Measurements from ENCODE around the gene PDCD1.

Gene PDCD1

DNA sequence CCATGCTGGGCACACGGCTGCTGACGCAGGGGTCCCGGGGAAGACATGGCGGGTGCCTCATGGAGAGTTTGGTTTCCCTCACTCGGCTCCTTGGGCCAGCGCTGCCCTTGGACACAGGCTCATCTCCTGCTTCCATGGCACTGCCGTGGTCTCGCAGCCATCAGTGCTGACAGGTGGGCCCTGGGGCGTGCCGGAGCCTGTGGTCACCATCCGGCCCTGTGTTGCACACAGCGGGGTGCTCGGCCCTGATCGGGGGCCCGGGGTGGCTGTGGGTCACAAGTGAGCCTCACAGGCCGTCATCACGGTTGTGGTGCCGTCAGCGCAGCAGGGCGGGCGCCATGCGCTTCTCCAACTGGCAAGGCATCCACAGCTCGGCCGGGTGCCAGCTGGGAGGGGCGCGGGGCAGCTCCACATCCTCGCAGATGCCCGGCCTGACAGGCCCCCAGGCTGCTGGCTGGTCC is 11.4 kb upstream of the PDCD1 start:
- DNase-seq: peak in 1 of 42 donors; percentile 44
- intact Hi-C loops (cut with DNase I): no loop called here

DNA sequence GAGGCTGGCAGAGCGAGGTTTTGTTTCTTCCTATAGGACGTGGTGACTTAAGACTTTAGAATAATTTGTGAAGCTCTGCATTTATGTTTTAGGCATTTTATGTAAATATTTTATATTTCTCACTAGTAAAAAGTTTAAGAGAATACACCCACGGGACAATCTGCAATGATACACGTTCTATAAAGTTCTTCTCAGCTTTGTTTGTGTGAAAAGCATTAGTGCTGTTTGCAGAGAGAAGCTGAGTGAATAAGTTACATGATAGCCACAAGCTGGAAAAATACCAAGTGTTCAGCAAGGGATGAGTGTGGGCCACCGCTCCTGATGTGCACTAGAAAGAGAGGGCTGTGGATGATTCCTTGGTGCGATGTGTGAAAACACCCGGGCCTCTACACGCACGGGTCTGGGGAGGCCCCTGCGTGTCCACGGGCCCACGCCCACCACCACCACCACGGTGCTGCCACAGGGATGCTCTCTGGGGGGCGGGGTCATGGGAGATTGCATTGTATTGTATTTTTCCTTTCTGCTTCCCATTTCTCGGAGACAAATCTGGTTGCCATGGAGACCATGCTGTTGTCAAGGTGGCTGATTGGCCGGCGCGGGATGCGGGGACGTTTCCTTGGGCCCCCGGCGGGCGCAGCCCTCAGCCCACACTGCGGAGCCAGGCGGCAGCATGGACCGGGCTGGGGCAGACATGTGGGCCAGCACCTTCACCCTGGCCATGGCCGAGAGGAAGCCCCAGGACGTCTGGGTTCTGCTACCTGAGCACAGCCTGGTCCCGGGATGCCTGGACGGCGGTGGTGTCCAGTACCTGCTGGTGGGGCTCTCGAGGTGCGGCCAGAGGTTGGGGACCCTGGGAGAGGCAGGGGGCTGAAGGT is 10.6 kb upstream of the PDCD1 start, which contains the start of gene RTP5:
RTP5 (plus strand) TSS at position 643 of the 875 bp plus-strand sequence; CDS start at position 671, 28 bp downstream.
- intact Hi-C loops (cut with DNase I): no loop called here
- DNase-seq: peak in 41 of 42 donors; percentile 43 to 90 (median 71)

DNA sequence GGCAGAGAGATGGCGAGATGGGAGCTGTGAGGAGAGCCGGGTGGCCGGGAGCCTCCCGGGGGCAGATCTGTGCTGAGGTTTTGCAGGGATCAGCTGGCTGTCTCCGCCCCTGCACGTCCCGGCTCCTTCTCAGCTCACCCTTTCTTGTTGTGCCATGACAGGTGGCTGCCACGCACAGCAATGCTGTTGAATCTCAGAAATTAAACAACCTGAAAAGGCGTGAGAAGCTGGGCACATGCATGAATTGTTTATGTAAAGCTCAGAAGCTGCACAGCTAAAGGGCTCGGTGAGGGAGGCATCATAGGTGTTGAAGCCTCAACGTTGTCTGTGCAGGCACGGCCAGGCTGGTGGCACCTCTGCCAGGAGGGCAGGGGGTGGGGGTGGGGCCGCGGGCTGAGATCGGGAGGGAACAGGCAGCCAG is 10.0 kb upstream of the PDCD1 start:
- intact Hi-C loops (cut with DNase I): no loop called here

DNA sequence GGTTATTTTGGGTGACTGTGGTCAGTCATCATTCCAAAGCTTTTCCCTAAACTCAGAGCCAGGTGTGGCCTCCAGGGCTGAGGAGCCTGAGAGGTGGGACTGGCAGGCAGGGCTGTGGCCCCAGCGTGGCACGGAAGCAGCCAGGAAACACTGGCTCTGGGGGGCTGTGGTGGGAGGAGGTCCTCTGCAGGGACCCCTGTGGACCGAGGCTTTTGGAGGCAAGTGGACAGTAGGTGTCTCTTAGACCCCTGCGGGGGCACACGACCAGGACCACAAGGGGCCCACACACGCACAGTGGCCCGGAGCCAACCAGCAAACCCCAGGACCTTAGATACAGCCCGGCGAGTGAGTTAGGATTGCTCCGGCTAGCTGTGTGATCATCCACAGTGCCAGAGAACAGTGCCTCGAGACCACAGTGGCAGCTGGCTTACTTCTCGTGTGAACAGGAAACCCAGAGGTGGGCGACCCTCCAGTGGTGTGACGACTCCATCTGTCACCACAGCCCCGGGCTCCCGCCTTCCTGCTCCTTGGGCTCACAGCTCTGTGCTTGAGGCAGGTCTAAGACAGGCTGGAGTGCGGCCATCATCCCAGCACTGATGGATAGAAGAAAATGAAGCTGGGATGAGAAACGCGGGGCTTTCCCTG is 9.2 kb upstream of the PDCD1 start:
- intact Hi-C loops (cut with DNase I): no loop called here
- peak in 2 of 42 donors; percentile 9 to 21 for DNase-seq

More for the DNA sequence above, 10.0 kb upstream of the PDCD1 start:
- DNase-seq: peak in 26 of 42 donors; percentile 22 to 84 (median 60)

DNA sequence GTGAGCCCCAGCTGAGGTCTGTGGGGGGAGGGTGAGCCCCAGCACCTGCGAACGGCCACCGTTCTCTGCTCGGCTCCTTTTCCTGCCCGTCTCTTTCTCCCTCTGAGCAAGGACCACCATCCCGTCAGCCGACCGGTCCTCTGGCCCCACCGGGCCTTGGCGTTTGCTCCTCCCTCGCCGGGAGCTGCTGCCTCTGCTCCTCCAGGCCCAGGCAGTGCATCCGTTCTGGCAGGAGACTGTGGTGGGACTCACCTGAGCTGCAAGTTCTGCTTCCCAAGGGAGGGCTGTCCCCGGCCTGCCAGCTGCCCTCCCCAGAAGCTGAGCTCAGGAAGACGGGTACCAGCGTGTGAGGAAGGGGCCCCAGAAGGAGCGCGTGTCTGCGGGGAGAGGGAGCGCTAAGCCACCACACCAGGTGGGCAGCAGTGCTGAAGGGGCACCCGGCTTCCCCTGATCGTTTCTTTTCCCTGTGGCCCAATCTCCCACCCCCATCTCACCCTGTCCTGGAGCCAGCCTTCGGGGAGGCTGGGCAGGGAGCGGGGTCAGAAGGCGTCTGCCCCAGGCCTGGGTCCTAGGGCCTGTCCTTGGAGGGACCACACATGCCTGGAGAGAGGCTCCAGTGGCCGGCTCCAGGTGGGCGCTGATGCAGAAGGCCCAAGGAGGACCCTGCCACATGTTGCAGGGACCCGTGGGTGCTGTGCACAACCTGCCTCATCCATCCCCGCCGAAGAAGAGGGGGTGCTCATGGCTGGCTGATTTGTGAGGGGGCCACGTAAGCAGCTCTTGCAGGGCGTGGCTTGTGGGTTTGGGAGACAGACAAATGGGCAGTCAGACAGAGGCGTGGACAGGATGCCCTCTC is 8.3 kb upstream of the PDCD1 start:
- intact Hi-C loops (cut with DNase I): no loop called here

DNA sequence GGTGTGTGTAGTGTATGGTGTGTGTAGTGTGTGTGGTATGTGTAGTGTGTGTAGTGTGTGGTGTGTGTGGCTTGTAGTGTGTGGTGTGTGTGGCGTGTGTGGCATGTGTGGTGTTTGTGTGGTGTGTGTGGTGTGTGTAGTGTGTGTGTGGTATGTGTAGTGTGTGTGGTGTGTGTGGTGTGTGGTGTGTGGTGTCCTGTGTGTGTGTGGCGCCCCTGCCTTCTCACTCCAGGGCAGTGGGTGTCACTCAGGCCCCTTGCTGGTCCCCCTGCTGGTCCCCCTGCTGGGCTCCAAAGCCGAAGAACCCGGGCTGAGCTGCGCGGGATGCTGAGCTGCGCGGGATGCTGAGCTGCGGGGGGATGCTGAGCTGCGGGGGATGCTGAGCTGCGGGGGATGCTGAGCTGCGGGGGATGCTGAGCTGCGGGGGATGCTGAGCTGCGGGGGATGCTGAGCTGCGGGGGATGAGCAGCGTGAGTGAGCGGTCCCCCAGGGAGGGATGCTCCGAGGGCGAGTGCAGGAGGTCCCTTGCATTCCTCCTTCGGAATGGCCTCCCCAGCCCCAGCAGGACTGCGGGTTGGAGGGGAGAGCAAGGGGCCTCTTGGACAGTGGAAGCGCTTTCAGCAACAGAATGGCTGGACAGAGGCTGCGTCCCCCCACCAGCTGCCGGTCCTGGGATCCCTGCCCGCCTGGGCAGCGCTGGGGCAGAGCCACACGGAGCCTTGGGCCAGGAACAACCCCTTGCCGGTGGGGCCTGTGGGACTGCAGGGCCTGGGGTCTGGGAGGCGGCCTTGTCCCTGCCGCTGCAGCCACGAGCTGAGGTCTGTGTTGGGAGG is 7.5 kb upstream of the PDCD1 start:
- intact Hi-C loops (cut with DNase I): no loop called here
- DNase-seq: peak in 4 of 42 donors; percentile 13 to 54 (median 46)

More for the DNA sequence above, 8.3 kb upstream of the PDCD1 start:
- DNase-seq: peak in 1 of 42 donors; percentile 4

DNA sequence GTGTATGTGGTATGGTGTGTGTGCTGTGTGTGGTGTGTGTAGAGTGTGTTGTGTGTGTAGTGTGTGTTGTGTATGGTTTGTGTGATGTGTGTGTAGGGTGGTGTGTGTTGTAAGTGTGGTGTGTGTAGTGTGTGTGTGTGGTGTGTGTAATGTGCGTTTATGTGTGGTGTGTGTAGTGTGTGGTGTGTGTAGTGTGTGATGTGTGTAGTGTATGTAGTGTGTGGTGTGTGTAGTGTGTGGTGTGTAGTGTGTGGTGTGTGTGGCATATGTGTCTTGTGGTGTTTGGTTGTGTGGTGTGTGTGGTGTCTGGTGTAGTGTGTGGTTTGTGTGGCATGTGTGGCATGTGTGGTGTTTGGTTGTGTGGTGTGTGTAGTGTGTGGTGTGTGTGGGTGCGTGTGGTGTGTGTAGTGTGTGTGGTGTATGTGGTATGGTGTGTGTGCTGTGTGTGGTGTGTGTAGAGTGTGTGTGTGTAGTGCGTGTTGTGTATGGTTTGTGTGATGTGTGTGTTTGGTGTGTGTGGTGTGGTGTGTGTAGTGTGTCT is 6.8 kb upstream of the PDCD1 start:
- intact Hi-C loops (cut with DNase I): no loop called here
- DNase-seq: no peak

DNA sequence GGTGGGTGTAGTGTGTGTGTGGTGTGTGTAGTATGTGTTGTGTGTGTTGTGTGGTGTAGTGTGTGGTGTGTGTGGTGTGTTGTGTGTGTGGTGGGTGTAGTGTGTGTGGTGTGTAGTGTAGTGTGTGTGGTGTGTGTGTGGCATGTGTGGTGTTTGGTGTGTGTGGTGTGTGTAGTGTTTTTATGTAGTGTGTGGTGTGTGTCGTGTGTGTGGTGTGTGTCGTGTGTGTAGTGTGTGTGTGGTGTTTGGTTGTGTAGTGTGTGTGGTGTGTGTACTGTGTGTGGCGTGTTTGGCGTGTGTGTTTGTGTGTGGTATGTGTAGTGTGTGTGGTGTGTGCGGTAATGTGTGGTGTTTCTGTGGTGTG is 6.1 kb upstream of the PDCD1 start:
- intact Hi-C loops (cut with DNase I): no loop called here
- DNase-seq: no peak

DNA sequence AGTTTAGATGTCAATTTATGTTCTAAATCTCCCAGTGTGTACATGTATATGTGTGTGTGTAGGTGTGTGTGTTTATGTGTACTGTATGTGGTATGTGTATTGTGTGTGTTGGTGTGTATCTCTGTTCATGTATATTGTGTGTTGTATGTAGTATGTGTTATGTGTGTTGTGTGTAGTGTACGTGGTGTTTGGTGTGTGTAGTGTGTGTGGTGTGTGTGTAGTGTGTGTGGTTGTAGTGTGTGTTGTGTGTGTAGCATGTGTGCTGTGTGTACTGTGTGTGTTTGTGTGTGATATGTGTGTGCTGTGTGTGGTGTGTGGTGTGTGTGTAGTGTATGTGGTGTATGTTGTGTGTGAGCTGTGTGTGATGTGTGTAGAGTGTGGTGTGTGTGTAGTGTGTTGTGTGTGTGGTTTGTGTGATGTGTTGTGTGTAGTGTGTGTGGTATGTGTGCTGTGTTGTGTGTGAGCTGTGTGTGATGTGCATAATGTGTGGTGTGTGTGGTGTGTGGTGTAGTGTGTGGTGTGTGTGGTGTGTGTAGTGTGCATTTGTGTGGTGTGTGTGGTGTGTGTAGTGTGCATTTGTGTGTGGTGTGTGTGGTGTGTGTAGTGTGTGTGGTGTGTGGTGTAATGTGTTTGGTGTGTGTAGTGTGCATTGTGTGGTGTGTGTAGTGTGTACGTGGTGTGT is 5.6 kb upstream of the PDCD1 start:
- intact Hi-C loops (cut with DNase I): no loop called here

DNA sequence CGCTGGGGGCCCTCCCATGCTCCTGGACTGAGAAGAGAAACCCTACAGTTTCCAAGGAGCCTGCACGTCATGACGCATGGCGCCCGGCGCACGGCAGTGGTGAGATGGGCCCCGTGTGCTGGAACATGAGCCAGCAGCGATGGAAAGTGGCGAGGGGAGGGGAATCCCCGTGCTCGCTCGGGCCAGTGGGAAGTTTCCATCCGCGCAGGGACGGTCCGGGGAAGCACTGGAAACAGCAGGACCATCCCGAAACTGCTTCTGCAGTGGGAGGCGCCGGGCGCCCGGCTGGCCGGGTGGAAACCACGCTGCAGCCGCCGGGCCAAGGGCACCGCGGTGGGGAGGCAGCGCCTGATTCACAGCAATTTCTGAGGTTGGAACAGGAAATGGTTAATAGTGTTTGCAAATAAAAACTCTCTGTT is 4.9 kb upstream of the PDCD1 start:
- no peak for DNase-seq

More for the DNA sequence above, 5.6 kb upstream of the PDCD1 start:
- no peak for DNase-seq

DNA sequence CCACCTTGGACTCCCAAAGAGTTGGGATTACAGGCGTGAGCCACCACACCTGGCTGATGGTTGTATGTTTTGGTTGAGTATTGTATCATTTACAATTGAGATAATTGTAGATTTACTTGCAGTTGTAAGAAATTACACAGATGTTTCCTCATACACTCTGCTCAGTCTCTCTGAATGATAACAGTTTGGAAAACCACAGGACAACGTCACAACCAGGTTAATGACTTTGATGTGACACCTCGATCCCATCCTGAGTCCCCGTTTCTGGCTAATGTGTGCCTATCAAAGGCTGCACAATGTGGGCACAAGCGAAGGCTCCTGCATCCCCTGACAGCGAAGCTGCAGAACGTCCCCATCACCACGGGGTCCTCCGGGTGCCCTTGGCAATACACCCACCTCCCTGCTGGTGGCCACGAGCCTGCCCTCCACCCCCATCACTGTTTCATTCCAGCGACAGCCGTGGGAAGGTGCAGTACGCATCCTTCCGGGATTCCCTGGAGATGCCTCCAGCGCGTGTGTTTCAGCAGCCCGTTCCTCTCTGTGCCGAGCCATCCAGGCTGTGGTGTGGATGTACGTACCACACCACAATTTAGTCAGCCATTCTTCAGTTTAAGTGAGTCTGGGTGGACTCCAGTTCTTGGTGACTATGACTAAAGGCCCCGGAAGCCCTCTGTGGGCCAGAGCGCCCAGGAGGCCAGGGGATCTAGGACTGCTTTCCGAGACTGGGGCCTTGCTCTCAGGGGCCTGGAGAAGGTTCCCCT is 4.3 kb upstream of the PDCD1 start:
- intact Hi-C loops (cut with DNase I): no loop called here
- peak in 2 of 42 donors; percentile 7 to 29 for DNase-seq

More for the DNA sequence above, 4.9 kb upstream of the PDCD1 start:
- intact Hi-C loops (cut with DNase I): no loop called here

DNA sequence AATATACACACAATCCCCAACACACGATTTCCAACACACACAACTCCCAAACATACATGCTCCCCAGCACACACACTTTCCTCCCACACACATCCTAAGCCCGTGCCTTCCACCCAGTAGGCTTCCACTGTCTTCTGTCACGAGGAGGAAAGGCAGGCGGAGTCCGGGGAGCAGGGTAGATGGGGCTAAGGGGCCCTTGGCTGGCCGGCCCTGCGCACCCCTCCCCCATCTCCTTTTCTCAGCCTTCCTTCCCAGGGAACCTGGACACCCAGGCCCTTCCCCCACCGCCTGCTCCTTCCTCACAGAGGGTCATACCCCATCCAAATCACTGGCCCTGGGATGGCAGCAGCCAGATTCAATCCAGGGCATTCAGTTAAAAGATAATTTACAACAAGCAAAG is 3.4 kb upstream of the PDCD1 start:
- peak in 1 of 42 donors; percentile 0 for DNase-seq
- intact Hi-C loops (cut with DNase I): no loop called here

DNA sequence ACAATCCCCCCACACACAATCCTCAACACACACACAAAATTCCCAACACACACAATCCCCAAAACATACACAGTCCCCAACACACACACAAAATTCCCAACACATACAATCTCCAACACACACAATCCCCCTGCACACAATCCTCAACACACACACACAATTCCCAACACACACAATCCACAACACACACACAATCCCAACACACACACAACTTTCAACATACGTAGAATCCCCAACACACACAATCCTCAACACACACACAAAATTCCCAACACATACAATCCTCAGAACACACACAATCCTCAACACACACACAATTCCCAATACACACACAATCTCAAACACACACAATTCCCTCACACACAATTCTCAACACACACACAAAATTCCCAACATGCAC is 2.6 kb upstream of the PDCD1 start:
- intact Hi-C loops (cut with DNase I): no loop called here
- DNase-seq: no peak

DNA sequence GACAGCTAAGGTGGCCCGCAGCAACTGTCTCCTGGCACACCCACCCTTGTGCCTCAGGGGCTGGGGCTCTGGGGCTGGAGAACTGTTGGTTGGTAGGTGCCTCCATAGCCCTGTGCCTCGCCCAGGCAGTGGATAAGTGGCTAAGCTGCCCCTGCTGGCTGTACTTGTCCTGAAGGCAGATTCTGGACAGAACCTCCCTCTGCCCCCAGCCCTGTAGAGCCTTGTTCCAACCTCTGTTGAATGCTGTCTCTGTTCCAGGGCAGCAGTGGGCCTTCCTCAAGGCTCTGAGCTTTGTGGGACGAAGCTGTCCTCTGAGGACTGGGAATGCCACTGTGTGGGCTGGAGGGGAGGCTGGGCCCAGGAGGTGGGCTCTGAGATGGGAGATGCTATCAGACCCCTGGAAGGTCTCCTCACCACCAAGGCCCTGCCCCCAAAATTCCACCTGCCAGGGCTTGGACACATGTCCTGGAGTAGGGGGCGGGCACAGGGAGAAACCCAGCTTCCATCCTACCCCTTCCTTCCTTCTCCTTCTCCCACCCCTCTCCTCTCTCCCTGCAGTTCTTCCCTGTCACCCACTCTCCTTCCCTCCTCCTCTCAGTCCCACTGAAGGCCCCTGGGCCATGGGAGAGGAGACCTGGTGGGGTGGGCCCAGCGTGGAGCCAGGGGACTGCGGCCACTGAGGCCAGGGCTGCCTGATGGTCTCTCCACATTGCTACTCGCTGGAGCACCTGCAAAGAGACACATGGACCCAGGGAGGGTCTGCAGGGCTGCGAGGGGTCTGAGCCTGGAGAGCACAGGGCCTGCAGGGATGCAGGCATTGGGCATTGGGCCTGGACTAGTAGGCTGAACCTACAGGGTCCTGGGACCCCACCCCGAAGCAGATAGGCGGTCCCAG is 1.7 kb upstream of the PDCD1 start:
- intact Hi-C loops (cut with DNase I): no loop called here
- DNase-seq: peak in 4 of 42 donors; percentile 2 to 23 (median 6)

DNA sequence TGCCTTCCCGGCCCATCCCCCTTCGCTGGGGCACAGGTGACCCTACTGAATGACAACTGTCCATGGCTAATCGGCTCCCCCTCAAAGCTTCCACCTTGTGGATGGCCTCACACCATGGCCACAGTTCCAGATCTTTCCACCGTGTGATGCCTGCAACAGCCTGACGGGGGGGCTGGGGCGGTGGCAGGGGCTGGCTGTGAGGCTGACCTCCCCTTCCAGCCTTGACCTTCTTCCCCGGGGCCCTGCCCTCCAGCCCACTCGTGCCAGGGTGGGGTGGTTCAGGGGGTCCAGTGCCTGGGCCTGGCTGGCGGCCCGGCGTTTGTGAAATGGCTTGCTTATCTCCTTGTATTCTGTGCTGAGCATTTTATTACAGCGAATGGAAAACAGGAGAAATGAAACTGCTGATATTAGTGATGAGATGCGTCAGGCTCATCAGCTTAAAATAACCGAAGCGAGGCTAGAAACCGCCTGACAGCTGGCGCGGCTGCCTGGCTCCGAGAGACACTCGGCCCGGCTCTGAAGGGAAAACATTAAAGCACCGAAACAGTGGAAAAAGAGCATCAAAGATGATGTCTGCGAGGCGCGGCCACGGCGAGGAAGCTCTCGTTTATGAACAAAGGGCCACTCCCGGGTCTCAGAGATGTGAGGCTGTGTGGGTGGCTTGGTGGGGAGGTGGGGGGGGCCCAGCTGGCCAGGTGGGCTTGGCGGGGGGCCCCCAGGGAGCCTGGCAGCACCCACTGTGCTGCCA is 916 bp upstream of the PDCD1 start:
- intact Hi-C loops (cut with DNase I): no loop called here
- DNase-seq: peak in 35 of 42 donors; percentile 16 to 80 (median 69)
